ENCODE data around the gene ZNF608.

The ZNF608 gene

GRCh38 chr5:124725040-124725434, 21.4 kb downstream of the ZNF608 start:
- no peak for TF ChIP-seq CTCF (IDR thresholded peaks at IDR 0.05)
- no peak overlapping the region for H3K27ac ChIP-seq
- no peak for DNase-seq (ENCODE audit: low spot score)
- no peak overlapping the region for H3K4me3 ChIP-seq

GRCh38 chr5:124724357-124725039, 21.9 kb downstream of the ZNF608 start:
- no peak overlapping the region for H3K4me3 ChIP-seq
- no peak for TF ChIP-seq CTCF (IDR thresholded peaks at IDR 0.05)
- DNase-seq (ENCODE audit: low spot score), result no peak
- H3K27ac ChIP-seq, result no peak overlapping the region

GRCh38 chr5:124721229-124721735, 25.2 kb downstream of the ZNF608 start:
- H3K4me3 ChIP-seq, result no peak overlapping the region
- H3K27ac ChIP-seq, result no peak overlapping the region
- DNase-seq (ENCODE audit: low spot score), result no peak
- no peak for TF ChIP-seq CTCF (IDR thresholded peaks at IDR 0.05)

- no peak for TF ChIP-seq CTCF (IDR thresholded peaks at IDR 0.05)
- Histone ChIP-seq H3K4me3 (no peak overlapping the region), H3K27ac (no peak overlapping the region)
- no peak for DNase-seq (ENCODE audit: low spot score)
Observed at GRCh38 chr5:124720593-124720992, 25.8 kb downstream of the ZNF608 start.

GRCh38 chr5:124719113-124719967, 27.1 kb downstream of the ZNF608 start:
- no peak for TF ChIP-seq CTCF (IDR thresholded peaks at IDR 0.05)
- Histone ChIP-seq H3K27ac (no peak overlapping the region), H3K4me3 (no peak overlapping the region)
- DNase-seq (ENCODE audit: low spot score), result no peak

GRCh38 chr5:124718380-124718789, 28.1 kb downstream of the ZNF608 start:
- Histone ChIP-seq H3K27ac (no peak overlapping the region), H3K4me3 (no peak overlapping the region)
- no peak for DNase-seq (ENCODE audit: low spot score)
- no peak for TF ChIP-seq CTCF (IDR thresholded peaks at IDR 0.05)

Measured in coronary artery (tissue), 2 donors.